Stimulated activated effector memory CD8-positive, alpha-beta T cell treated with anti-CD3 and anti-CD28 coated beads, Interleukin-12 subunit alpha, Interleukin-12 subunit beta, amount 100 ng/mL, for 72 hours (primary cell): ENCODE data around the gene ARHGAP6.

Source experiments
- ATAC-seq: fragments of 150-1000 bp; cut with Tn5 transposase; 2 replicates; pipeline ENCODE4 v1.10.0; 2021
- DNase-seq, 2 donors: peaks; one replicate each; pipeline ENCODE4 v3.0.0; 2021 to 2022; ENCODE audit warnings: low spot score in 2 of 2
- H3K27ac Mint-ChIP-seq: one replicate; pipeline ENCODE4 v1.8.0; 2022; ENCODE audit warnings: mild to moderate bottlenecking, mixed read lengths
- H3K36me3 Mint-ChIP-seq: one replicate; pipeline ENCODE4 v1.8.0; 2022; ENCODE audit warnings: mild to moderate bottlenecking, mixed read lengths
- H3K4me1 Mint-ChIP-seq: one replicate; pipeline ENCODE4 v1.8.0; 2022; ENCODE audit warnings: mixed read lengths
- H3K4me3 Mint-ChIP-seq: one replicate; pipeline ENCODE4 v1.8.0; 2022; ENCODE audit warnings: mild to moderate bottlenecking, mixed read lengths
- H3K9me3 Mint-ChIP-seq: one replicate; pipeline ENCODE4 v1.8.0; 2022; ENCODE audit warnings: mixed read lengths

Gene ARHGAP6

DNA sequence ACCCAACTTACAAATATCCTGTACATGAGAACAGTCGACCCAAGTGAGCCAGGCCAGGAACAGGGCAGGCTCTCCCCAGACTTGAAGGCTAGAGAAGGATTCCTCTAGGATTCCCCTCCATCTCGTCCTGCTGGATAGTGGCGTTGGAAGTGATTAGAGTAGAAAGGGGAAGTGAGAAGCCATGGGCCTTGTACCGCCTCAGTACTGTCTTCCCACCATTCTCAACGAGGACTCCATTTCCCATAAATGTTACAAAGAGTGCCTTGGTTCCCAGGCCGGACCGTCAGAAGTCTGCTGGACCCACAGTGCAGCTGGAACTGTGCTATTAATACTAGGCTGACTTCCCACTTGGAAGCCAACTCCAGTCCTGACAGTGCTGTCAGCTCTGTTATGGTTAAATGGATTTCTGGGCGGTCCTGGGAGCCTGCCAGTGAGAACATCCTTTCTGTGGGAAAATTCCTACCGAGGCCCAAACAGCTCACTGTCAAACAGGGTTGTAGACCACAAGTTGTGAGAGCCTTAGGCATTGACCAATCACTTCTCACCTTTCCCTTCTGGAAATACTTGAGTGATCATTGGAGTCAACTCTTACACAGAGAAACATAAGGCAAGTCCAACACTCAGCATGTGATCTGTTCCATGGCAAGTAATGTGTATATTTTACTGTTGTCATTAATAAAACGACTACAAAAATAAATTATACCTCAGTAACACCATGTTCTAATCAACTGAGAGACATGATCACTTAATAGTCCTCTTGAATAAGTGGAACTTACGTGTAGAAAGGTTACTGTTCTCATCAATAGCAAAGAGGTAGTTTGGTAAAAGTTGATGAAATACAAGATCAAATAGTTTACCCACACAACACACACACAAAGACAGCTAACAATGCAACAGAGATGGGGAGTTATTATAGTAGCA, 314.1 kb downstream of the ARHGAP6 start:
- no peak for ATAC-seq
- Mint-ChIP-seq H3K4me1 (no peaks in the 10 kb centered on the region), H3K27ac (no peak overlapping the region), H3K4me3 (no peak overlapping the region), H3K36me3 (no peaks in the 10 kb centered on the region), H3K9me3 (no peaks in the 10 kb centered on the region)
- no peak for DNase-seq

GRCh38 chrX:11349661-11350337, 315.9 kb downstream of the ARHGAP6 start:
- DNase-seq, result no peak
- Mint-ChIP-seq H3K4me1 (no peaks in the 10 kb centered on the region), H3K36me3 (no peaks in the 10 kb centered on the region), H3K9me3 (no peaks in the 10 kb centered on the region), H3K27ac (no peak overlapping the region), H3K4me3 (no peak overlapping the region)
- no peak for ATAC-seq

GRCh38 chrX:11349020-11349419, 316.7 kb downstream of the ARHGAP6 start:
- no peak for ATAC-seq
- no peaks in the 10 kb centered on the region for H3K4me1 Mint-ChIP-seq
- no peaks in the 10 kb centered on the region for H3K36me3 Mint-ChIP-seq
- no peak for DNase-seq
- H3K9me3 Mint-ChIP-seq, result no peaks in the 10 kb centered on the region
- H3K27ac Mint-ChIP-seq, result no peak overlapping the region
- H3K4me3 Mint-ChIP-seq, result no peak overlapping the region

DNA sequence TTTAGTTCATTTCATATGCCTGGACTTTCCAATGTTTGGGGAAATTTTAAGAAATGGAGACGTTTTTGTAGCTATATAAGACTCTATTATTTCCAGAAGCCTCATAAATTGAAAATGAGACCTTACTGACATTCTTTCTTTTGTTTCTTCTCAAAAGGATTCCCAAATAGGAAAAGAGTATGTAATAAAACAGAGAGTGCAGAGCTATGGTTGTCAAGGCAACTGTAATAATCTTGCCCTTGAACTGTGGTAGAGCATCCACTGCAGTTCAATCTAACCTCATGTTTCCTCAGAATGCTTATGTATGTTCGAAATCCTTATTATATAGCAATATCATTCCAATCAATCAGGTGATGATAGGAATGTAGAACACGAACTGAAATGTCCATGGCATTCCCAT, 318.4 kb downstream of the ARHGAP6 start:
- Mint-ChIP-seq H3K4me1 (no peaks in the 10 kb centered on the region), H3K36me3 (no peaks in the 10 kb centered on the region)

GRCh38 chrX:11346121-11346682, 319.5 kb downstream of the ARHGAP6 start:
- Mint-ChIP-seq H3K36me3 (no peaks in the 10 kb centered on the region), H3K27ac (no peak overlapping the region), H3K4me3 (no peak overlapping the region), H3K9me3 (no peaks in the 10 kb centered on the region), H3K4me1 (no peaks in the 10 kb centered on the region)
- ATAC-seq, result no peak
- DNase-seq, result no peak

More for the DNA sequence above, 318.4 kb downstream of the ARHGAP6 start:
- Mint-ChIP-seq H3K9me3 (no peaks in the 10 kb centered on the region), H3K27ac (no peak overlapping the region), H3K4me3 (no peak overlapping the region)
- no peak for ATAC-seq
- no peak for DNase-seq

DNA sequence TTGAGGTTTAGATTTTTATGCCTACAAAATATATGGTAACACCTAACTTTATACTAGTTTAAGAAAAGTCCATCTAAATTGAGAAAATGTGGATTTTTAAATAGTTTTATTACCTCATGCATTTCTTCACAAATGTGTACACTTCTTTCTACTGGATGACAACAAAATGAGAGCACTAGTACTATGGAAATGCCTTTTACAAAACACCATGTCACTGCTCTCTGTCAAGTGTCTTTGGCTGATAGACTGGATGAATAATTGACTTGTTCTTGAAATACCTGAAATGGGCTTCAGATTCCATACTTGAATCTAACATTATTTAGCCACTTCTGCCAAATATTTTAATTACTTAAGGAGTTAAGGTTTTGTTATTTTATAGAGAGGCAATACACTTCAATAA, 323.0 kb downstream of the ARHGAP6 start:
- H3K9me3 Mint-ChIP-seq, result peaks cover 4% of the 10 kb centered on the region
- DNase-seq (no peak), ATAC-seq (no peak)
- H3K36me3 Mint-ChIP-seq, result no peaks in the 10 kb centered on the region
- no peak overlapping the region for H3K27ac Mint-ChIP-seq
- no peak overlapping the region for H3K4me3 Mint-ChIP-seq
- no peaks in the 10 kb centered on the region for H3K4me1 Mint-ChIP-seq

GRCh38 chrX:11341274-11342201, 324.2 kb downstream of the ARHGAP6 start:
- Mint-ChIP-seq H3K4me3 (no peak overlapping the region), H3K9me3 (peaks cover 4% of the 10 kb centered on the region), H3K36me3 (no peaks in the 10 kb centered on the region), H3K27ac (no peak overlapping the region), H3K4me1 (no peaks in the 10 kb centered on the region)
- no peak for ATAC-seq
- DNase-seq, result no peak

GRCh38 chrX:11337292-11338009, 328.3 kb downstream of the ARHGAP6 start:
- no peak for ATAC-seq
- DNase-seq, result no peak
- Mint-ChIP-seq H3K9me3 (peaks cover 4% of the 10 kb centered on the region), H3K4me3 (no peak overlapping the region), H3K36me3 (no peaks in the 10 kb centered on the region), H3K4me1 (no peaks in the 10 kb centered on the region), H3K27ac (no peak overlapping the region)

GRCh38 chrX:11336201-11336600, 329.5 kb downstream of the ARHGAP6 start:
- Mint-ChIP-seq H3K4me1 (no peaks in the 10 kb centered on the region), H3K36me3 (no peaks in the 10 kb centered on the region), H3K9me3 (peaks cover 4% of the 10 kb centered on the region), H3K27ac (no peak overlapping the region), H3K4me3 (no peak overlapping the region)
- no peak for DNase-seq
- no peak for ATAC-seq

GRCh38 chrX:11334165-11334564, 331.6 kb downstream of the ARHGAP6 start:
- no peak for ATAC-seq

GRCh38 chrX:11331788-11332187, 333.9 kb downstream of the ARHGAP6 start:
- no peaks in the 10 kb centered on the region for H3K4me1 Mint-ChIP-seq
- no peak overlapping the region for H3K4me3 Mint-ChIP-seq
- no peaks in the 10 kb centered on the region for H3K36me3 Mint-ChIP-seq
- no peaks in the 10 kb centered on the region for H3K9me3 Mint-ChIP-seq
- DNase-seq (no peak), ATAC-seq (no peak)
- no peak overlapping the region for H3K27ac Mint-ChIP-seq

More at GRCh38 chrX:11334165-11334564, 331.6 kb downstream of the ARHGAP6 start:
- H3K9me3 Mint-ChIP-seq, result peaks cover 4% of the 10 kb centered on the region
- no peak for DNase-seq
- H3K36me3 Mint-ChIP-seq, result no peaks in the 10 kb centered on the region
- H3K4me3 Mint-ChIP-seq, result no peak overlapping the region
- no peaks in the 10 kb centered on the region for H3K4me1 Mint-ChIP-seq
- H3K27ac Mint-ChIP-seq, result no peak overlapping the region

DNA sequence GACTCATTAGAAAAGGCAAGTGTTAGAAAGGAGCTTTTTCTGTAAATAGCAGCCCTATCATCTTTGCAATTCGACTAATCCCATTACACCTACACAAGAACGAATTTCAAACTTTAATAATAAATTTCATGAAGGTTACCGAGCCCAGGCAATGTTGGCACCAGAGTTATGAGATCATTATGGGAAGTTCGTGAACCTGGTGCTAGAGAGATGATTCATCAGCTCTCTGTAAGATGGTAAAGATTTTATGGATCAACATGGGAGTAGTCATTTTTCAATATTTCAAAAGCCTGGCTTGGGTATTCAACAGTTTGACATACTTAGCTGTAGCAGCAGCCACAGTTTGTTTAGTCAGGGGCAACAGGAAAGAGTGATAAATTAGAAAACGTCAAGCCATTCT, 336.7 kb downstream of the ARHGAP6 start:
- DNase-seq, result no peak
- Mint-ChIP-seq H3K27ac (no peak overlapping the region), H3K4me3 (no peak overlapping the region), H3K9me3 (no peaks in the 10 kb centered on the region), H3K4me1 (no peaks in the 10 kb centered on the region), H3K36me3 (no peaks in the 10 kb centered on the region)
- ATAC-seq, result no peak

DNA sequence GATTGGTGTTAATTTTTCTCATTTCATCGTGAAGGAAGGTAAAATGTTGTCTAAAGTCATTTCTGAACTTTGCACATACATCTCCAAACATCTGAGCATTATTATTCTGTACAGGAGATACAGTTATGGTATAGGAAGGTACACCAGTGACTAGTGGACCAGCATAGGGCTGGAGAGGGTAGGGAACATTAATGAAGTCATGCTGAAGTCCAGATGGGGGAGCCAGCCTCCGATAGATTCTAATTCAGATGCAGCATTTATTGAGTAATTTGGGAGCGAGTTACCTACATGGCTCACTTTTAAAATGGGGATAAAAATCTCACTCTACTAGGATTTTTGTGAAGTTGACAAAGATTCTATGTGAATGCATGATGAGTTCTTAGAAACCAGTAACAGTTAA, 337.6 kb downstream of the ARHGAP6 start:
- no peak overlapping the region for H3K27ac Mint-ChIP-seq
- no peak overlapping the region for H3K4me3 Mint-ChIP-seq
- ATAC-seq (no peak), DNase-seq (no peak)
- H3K36me3 Mint-ChIP-seq, result no peaks in the 10 kb centered on the region
- no peaks in the 10 kb centered on the region for H3K9me3 Mint-ChIP-seq
- no peaks in the 10 kb centered on the region for H3K4me1 Mint-ChIP-seq

GRCh38 chrX:11321986-11322385, 343.7 kb downstream of the ARHGAP6 start:
- no peak for DNase-seq
- H3K36me3 Mint-ChIP-seq, result no peaks in the 10 kb centered on the region
- H3K4me3 Mint-ChIP-seq, result no peak overlapping the region
- H3K27ac Mint-ChIP-seq, result no peak overlapping the region
- no peak for ATAC-seq
- no peaks in the 10 kb centered on the region for H3K4me1 Mint-ChIP-seq
- H3K9me3 Mint-ChIP-seq, result no peaks in the 10 kb centered on the region
